H9 (cell line): ENCODE results near the gene ATP6V1G3. TPM values are rescaled to one million over a fixed set of nuclear protein-coding genes. Genes with fewer than 3 reads are reported as not detected.

Source experiments
- DNase-seq: peaks from one replicate; pipeline ENCODE4 v3.0.0-alpha.2; 2017
- H2AFZ ChIP-seq: one replicate; pipeline ENCODE4 v1.6.1; 2013; ENCODE audit warnings: mild to moderate bottlenecking, low read length, control low read depth, moderate library complexity
- H2AK5ac ChIP-seq: 2 replicates; pipeline ENCODE4 v1.6.1; 2013; ENCODE audit warnings: low read length, control low read depth, mixed read lengths; ENCODE audit not compliant: insufficient read length
- H2BK120ac ChIP-seq: one replicate; pipeline ENCODE4 v1.6.1; 2013; ENCODE audit warnings: low read depth, mild to moderate bottlenecking, low read length, control low read depth, inconsistent platforms; ENCODE audit not compliant: poor library complexity, severe bottlenecking
- H2BK12ac ChIP-seq: 2 replicates; pipeline ENCODE4 v1.6.1; 2013; ENCODE audit warnings: low read length, control low read depth, mixed read lengths, low read depth; ENCODE audit not compliant: insufficient read length
- H2BK15ac ChIP-seq: 2 replicates; pipeline ENCODE4 v1.6.1; 2013; ENCODE audit warnings: low read depth, low read length, control low read depth
- H2BK20ac ChIP-seq: one replicate; pipeline ENCODE4 v1.6.1; 2013; ENCODE audit warnings: low read depth, mild to moderate bottlenecking, low read length, control low read depth, inconsistent platforms; ENCODE audit not compliant: poor library complexity, severe bottlenecking
- H2BK5ac ChIP-seq: 2 replicates; pipeline ENCODE4 v1.6.1; 2013; ENCODE audit warnings: low read length, control low read depth, mixed read lengths; ENCODE audit not compliant: insufficient read length
- H3K14ac ChIP-seq: 2 replicates; pipeline ENCODE4 v1.6.1; 2013; ENCODE audit warnings: low read length, control low read depth; ENCODE audit not compliant: insufficient read depth
- H3K18ac ChIP-seq: 2 replicates; pipeline ENCODE4 v1.6.1; 2013; ENCODE audit warnings: low read depth, mild to moderate bottlenecking, mixed read lengths, low read length, control low read depth; ENCODE audit not compliant: insufficient read length
- H3K23ac ChIP-seq: 2 replicates; pipeline ENCODE4 v1.6.1; 2013; ENCODE audit warnings: low read length, control low read depth, mixed read lengths, low read depth; ENCODE audit not compliant: insufficient read length
- H3K23me2 ChIP-seq: 2 replicates; pipeline ENCODE4 v1.6.1; 2013; ENCODE audit warnings: low read depth, mild to moderate bottlenecking, mixed read lengths, low read length, control low read depth; ENCODE audit not compliant: insufficient read length, poor library complexity, severe bottlenecking
- H3K27ac ChIP-seq: 2 replicates; pipeline ENCODE4 v1.5.1; 2013; ENCODE audit warnings: low read length, control low read depth, mixed read lengths, low read depth; ENCODE audit not compliant: insufficient read length
- H3K27me3 ChIP-seq: 2 replicates; pipeline ENCODE4 v1.6.1; 2013; ENCODE audit warnings: low read length, control low read depth, inconsistent platforms; ENCODE audit not compliant: insufficient read depth
- H3K4ac ChIP-seq: 2 replicates; pipeline ENCODE4 v1.6.1; 2013; ENCODE audit warnings: low read depth, mild to moderate bottlenecking, control low read depth, inconsistent platforms, low read length, moderate library complexity
- H3K4me1 ChIP-seq: 2 replicates; pipeline ENCODE4 v1.6.1; 2013; ENCODE audit warnings: low read length, control low read depth, inconsistent platforms; ENCODE audit not compliant: insufficient read depth
- H3K4me2 ChIP-seq: 2 replicates; pipeline ENCODE4 v1.6.1; 2013; ENCODE audit warnings: low read length, control low read depth, mixed read lengths; ENCODE audit not compliant: insufficient read length, insufficient read depth
- H3K56ac ChIP-seq: 2 replicates; pipeline ENCODE4 v1.6.1; 2013; ENCODE audit warnings: low read depth, mild to moderate bottlenecking, mixed read lengths, low read length, control low read depth; ENCODE audit not compliant: insufficient read length
- H3K79me1 ChIP-seq: 2 replicates; pipeline ENCODE4 v1.6.1; 2013; ENCODE audit warnings: low read depth, mild to moderate bottlenecking, moderate library complexity, low read length, control low read depth, inconsistent platforms; ENCODE audit not compliant: insufficient read depth, poor library complexity, severe bottlenecking
- H3K79me2 ChIP-seq: 2 replicates; pipeline ENCODE4 v1.6.1; 2013; ENCODE audit warnings: low read length, control low read depth, inconsistent platforms; ENCODE audit not compliant: insufficient read depth
- H3K9ac ChIP-seq: 2 replicates; pipeline ENCODE4 v1.6.1; 2013; ENCODE audit warnings: low read length, control low read depth, mixed read lengths; ENCODE audit not compliant: insufficient read length; ENCODE audit errors: extremely low read depth
- H3K9me3 ChIP-seq: one replicate; pipeline ENCODE4 v1.6.1; 2013; ENCODE audit warnings: low read depth, low read length, inconsistent platforms; ENCODE audit not compliant: control insufficient read depth
- H3T11ph ChIP-seq: one replicate; pipeline ENCODE4 v1.6.1; 2013; ENCODE audit warnings: mild to moderate bottlenecking, low read length, control low read depth, inconsistent platforms
- H4K20me1 ChIP-seq: one replicate; pipeline ENCODE4 v1.6.1; 2013; ENCODE audit not compliant: control insufficient read depth, insufficient read length, insufficient read depth
- H4K5ac ChIP-seq: 2 replicates; pipeline ENCODE4 v1.6.1; 2013; ENCODE audit warnings: low read depth, mild to moderate bottlenecking, mixed read lengths, low read length, control low read depth; ENCODE audit not compliant: insufficient read length
- H4K8ac ChIP-seq: replicated peaks from 2 replicates; pipeline ENCODE4 v1.6.1; 2013; ENCODE audit warnings: low read length, control low read depth, mixed read lengths, low read depth; ENCODE audit not compliant: insufficient read length
- H4K91ac ChIP-seq: 2 replicates; pipeline ENCODE4 v1.6.1; 2013; ENCODE audit warnings: low read depth, mild to moderate bottlenecking, moderate library complexity, mixed read lengths, low read length, control low read depth; ENCODE audit not compliant: insufficient read length
- H3K27ac Mint-ChIP-seq, 3 experiments: 2 replicates in 2 of 3; 3 replicates in 1 of 3; pipeline ENCODE4 v1.8.0; 2020 to 2021; ENCODE audit warnings: mixed read lengths in 3 of 3, mild to moderate bottlenecking in 1 of 3, moderate library complexity in 1 of 3
- H3K27me3 Mint-ChIP-seq: 2 replicates; pipeline ENCODE4 v1.8.0; 2021; ENCODE audit warnings: low read depth, mild to moderate bottlenecking, moderate library complexity, mixed read lengths
- H3K36me3 Mint-ChIP-seq, 3 experiments: 2 replicates in 2 of 3; 3 replicates in 1 of 3; pipeline ENCODE4 v1.8.0; 2020 to 2021; ENCODE audit warnings: low read depth in 3 of 3, mixed read lengths in 3 of 3; ENCODE audit not compliant: insufficient read depth in 1 of 3
- H3K4me1 Mint-ChIP-seq, 2 experiments: 2 replicates each; pipeline ENCODE4 v1.8.0; 2020; ENCODE audit warnings: mixed read lengths in 2 of 2
- H3K4me3 Mint-ChIP-seq, 2 experiments: 2 replicates in 1 of 2; 3 replicates in 1 of 2; pipeline ENCODE4 v1.8.0; 2020 to 2021; ENCODE audit warnings: mild to moderate bottlenecking in 2 of 2, mixed read lengths in 2 of 2, moderate library complexity in 1 of 2
- H3K9me3 Mint-ChIP-seq, 2 experiments: 2 replicates in 1 of 2; 3 replicates in 1 of 2; pipeline ENCODE4 v1.8.0; 2020; ENCODE audit warnings: mild to moderate bottlenecking in 2 of 2, mixed read lengths in 2 of 2, moderate library complexity in 1 of 2
- WGBS: extraction: QIAGEN DNeasy Blood & Tissue Kit; methylation state at CpG from one replicate; pipeline ENCODE4 v1.1.7; 2013; ENCODE audit warnings: missing lambda C conversion rate, low lambda C conversion rate, mixed read lengths; ENCODE audit not compliant: insufficient read length; ENCODE audit errors: extremely low coverage; 5-methylcytosine and 5-hydroxymethylcytosine counted together
- total RNA-seq: library from RNA; stranded (reverse); gene quantifications from 2 replicates; pipeline ENCODE4 v1.2.1, GENCODE V29; 2021
- TF ChIP-seq, protein P1 (sequence below): fragments of 200-600 bp; sonication (generic); conservative IDR thresholded peaks from 3 replicates; pipeline ENCODE4 v1.8.0; 2021; ENCODE audit warnings: antibody characterized with exemption, mild to moderate bottlenecking

ATP6V1G3 gene
- total RNA-seq, 1 experiment from 2014 or later: not detected

DNA sequence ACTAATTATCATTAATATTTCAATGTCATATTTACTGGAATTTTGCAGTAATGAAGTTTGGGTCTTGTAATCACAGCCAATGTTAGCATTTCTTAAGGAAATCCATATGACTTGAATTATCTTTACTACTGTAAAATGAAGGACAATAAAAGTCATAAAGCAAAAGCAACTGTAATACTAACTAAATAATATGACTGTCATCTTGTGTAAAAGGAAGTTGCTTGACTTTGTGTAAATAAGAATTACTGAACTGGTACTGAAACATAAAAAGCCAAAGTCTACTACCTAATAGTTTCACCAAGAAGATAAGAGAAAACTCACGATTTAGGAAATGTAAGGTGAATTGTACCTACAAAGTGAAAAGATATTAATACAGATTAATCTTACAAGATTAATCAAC lies 57.5 kb downstream of the ATP6V1G3 start:
- H3K9me3 ChIP-seq: no peaks in the 10 kb centered on the region
- no peak overlapping the region for H3K18ac ChIP-seq
- no peak overlapping the region for H3T11ph ChIP-seq
- H3K23ac ChIP-seq: no peak overlapping the region
- H4K5ac ChIP-seq: no peak overlapping the region
- no CpG with 5 or more reads among the region's 1 CpG for WGBS
- no peak overlapping the region for H2BK15ac ChIP-seq
- H3K4me2 ChIP-seq: no peak overlapping the region
- H3K4me3 Mint-ChIP-seq: no peak overlapping the region
- H3K9ac ChIP-seq: no peak overlapping the region
- no peak overlapping the region for H4K8ac ChIP-seq
- H3K9me3 Mint-ChIP-seq: no peaks in the 10 kb centered on the region
- TF ChIP-seq, protein P1, sequence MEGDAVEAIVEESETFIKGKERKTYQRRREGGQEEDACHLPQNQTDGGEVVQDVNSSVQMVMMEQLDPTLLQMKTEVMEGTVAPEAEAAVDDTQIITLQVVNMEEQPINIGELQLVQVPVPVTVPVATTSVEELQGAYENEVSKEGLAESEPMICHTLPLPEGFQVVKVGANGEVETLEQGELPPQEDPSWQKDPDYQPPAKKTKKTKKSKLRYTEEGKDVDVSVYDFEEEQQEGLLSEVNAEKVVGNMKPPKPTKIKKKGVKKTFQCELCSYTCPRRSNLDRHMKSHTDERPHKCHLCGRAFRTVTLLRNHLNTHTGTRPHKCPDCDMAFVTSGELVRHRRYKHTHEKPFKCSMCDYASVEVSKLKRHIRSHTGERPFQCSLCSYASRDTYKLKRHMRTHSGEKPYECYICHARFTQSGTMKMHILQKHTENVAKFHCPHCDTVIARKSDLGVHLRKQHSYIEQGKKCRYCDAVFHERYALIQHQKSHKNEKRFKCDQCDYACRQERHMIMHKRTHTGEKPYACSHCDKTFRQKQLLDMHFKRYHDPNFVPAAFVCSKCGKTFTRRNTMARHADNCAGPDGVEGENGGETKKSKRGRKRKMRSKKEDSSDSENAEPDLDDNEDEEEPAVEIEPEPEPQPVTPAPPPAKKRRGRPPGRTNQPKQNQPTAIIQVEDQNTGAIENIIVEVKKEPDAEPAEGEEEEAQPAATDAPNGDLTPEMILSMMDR: no peak
- no peak overlapping the region for H2BK20ac ChIP-seq
- no peak overlapping the region for H2AK5ac ChIP-seq
- H3K27ac Mint-ChIP-seq: no peak overlapping the region
- H3K14ac ChIP-seq: no peak overlapping the region
- H2BK5ac ChIP-seq: no peak overlapping the region
- no peak overlapping the region for H2BK12ac ChIP-seq
- no peaks in the 10 kb centered on the region for H4K20me1 ChIP-seq
- no peak overlapping the region for H4K91ac ChIP-seq
- H3K27ac ChIP-seq: no peak overlapping the region
- no peaks in the 10 kb centered on the region for H3K4me1 Mint-ChIP-seq
- no peaks in the 10 kb centered on the region for H3K4me1 ChIP-seq
- no peaks in the 10 kb centered on the region for H3K79me1 ChIP-seq
- H2BK120ac ChIP-seq: no peak overlapping the region
- no peak overlapping the region for H3K56ac ChIP-seq
- no peaks in the 10 kb centered on the region for H3K79me2 ChIP-seq
- H3K23me2 ChIP-seq: no peaks in the 10 kb centered on the region
- H3K27me3 Mint-ChIP-seq: no peaks in the 10 kb centered on the region
- H2AFZ ChIP-seq: no peak overlapping the region
- H3K4ac ChIP-seq: no peak overlapping the region
- H3K27me3 ChIP-seq: no peaks in the 10 kb centered on the region
- DNase-seq: no peak
- no peaks in the 10 kb centered on the region for H3K36me3 Mint-ChIP-seq
